H9 (cell line): ENCODE results near the gene KCNIP3. TPM values are rescaled to one million over a fixed set of nuclear protein-coding genes. Genes with fewer than 3 reads are reported as not detected.

Source experiments
- DNase-seq: peaks from one replicate; pipeline ENCODE4 v3.0.0-alpha.2; 2017
- H2AFZ ChIP-seq: one replicate; pipeline ENCODE4 v1.6.1; 2013; ENCODE audit warnings: mild to moderate bottlenecking, low read length, control low read depth, moderate library complexity
- H2AK5ac ChIP-seq: 2 replicates; pipeline ENCODE4 v1.6.1; 2013; ENCODE audit warnings: low read length, control low read depth, mixed read lengths; ENCODE audit not compliant: insufficient read length
- H2BK120ac ChIP-seq: one replicate; pipeline ENCODE4 v1.6.1; 2013; ENCODE audit warnings: low read depth, mild to moderate bottlenecking, low read length, control low read depth, inconsistent platforms; ENCODE audit not compliant: poor library complexity, severe bottlenecking
- H2BK12ac ChIP-seq: 2 replicates; pipeline ENCODE4 v1.6.1; 2013; ENCODE audit warnings: low read length, control low read depth, mixed read lengths, low read depth; ENCODE audit not compliant: insufficient read length
- H2BK15ac ChIP-seq: 2 replicates; pipeline ENCODE4 v1.6.1; 2013; ENCODE audit warnings: low read depth, low read length, control low read depth
- H2BK20ac ChIP-seq: one replicate; pipeline ENCODE4 v1.6.1; 2013; ENCODE audit warnings: low read depth, mild to moderate bottlenecking, low read length, control low read depth, inconsistent platforms; ENCODE audit not compliant: poor library complexity, severe bottlenecking
- H2BK5ac ChIP-seq: 2 replicates; pipeline ENCODE4 v1.6.1; 2013; ENCODE audit warnings: low read length, control low read depth, mixed read lengths; ENCODE audit not compliant: insufficient read length
- H3K14ac ChIP-seq: 2 replicates; pipeline ENCODE4 v1.6.1; 2013; ENCODE audit warnings: low read length, control low read depth; ENCODE audit not compliant: insufficient read depth
- H3K18ac ChIP-seq: 2 replicates; pipeline ENCODE4 v1.6.1; 2013; ENCODE audit warnings: low read depth, mild to moderate bottlenecking, mixed read lengths, low read length, control low read depth; ENCODE audit not compliant: insufficient read length
- H3K23ac ChIP-seq: 2 replicates; pipeline ENCODE4 v1.6.1; 2013; ENCODE audit warnings: low read length, control low read depth, mixed read lengths, low read depth; ENCODE audit not compliant: insufficient read length
- H3K23me2 ChIP-seq: 2 replicates; pipeline ENCODE4 v1.6.1; 2013; ENCODE audit warnings: low read depth, mild to moderate bottlenecking, mixed read lengths, low read length, control low read depth; ENCODE audit not compliant: insufficient read length, poor library complexity, severe bottlenecking
- H3K27ac ChIP-seq: 2 replicates; pipeline ENCODE4 v1.5.1; 2013; ENCODE audit warnings: low read length, control low read depth, mixed read lengths, low read depth; ENCODE audit not compliant: insufficient read length
- H3K27me3 ChIP-seq: 2 replicates; pipeline ENCODE4 v1.6.1; 2013; ENCODE audit warnings: low read length, control low read depth, inconsistent platforms; ENCODE audit not compliant: insufficient read depth
- H3K4ac ChIP-seq: 2 replicates; pipeline ENCODE4 v1.6.1; 2013; ENCODE audit warnings: low read depth, mild to moderate bottlenecking, control low read depth, inconsistent platforms, low read length, moderate library complexity
- H3K4me1 ChIP-seq: 2 replicates; pipeline ENCODE4 v1.6.1; 2013; ENCODE audit warnings: low read length, control low read depth, inconsistent platforms; ENCODE audit not compliant: insufficient read depth
- H3K4me2 ChIP-seq: 2 replicates; pipeline ENCODE4 v1.6.1; 2013; ENCODE audit warnings: low read length, control low read depth, mixed read lengths; ENCODE audit not compliant: insufficient read length, insufficient read depth
- H3K56ac ChIP-seq: 2 replicates; pipeline ENCODE4 v1.6.1; 2013; ENCODE audit warnings: low read depth, mild to moderate bottlenecking, mixed read lengths, low read length, control low read depth; ENCODE audit not compliant: insufficient read length
- H3K79me1 ChIP-seq: 2 replicates; pipeline ENCODE4 v1.6.1; 2013; ENCODE audit warnings: low read depth, mild to moderate bottlenecking, moderate library complexity, low read length, control low read depth, inconsistent platforms; ENCODE audit not compliant: insufficient read depth, poor library complexity, severe bottlenecking
- H3K79me2 ChIP-seq: 2 replicates; pipeline ENCODE4 v1.6.1; 2013; ENCODE audit warnings: low read length, control low read depth, inconsistent platforms; ENCODE audit not compliant: insufficient read depth
- H3K9ac ChIP-seq: 2 replicates; pipeline ENCODE4 v1.6.1; 2013; ENCODE audit warnings: low read length, control low read depth, mixed read lengths; ENCODE audit not compliant: insufficient read length; ENCODE audit errors: extremely low read depth
- H3K9me3 ChIP-seq: one replicate; pipeline ENCODE4 v1.6.1; 2013; ENCODE audit warnings: low read depth, low read length, inconsistent platforms; ENCODE audit not compliant: control insufficient read depth
- H3T11ph ChIP-seq: one replicate; pipeline ENCODE4 v1.6.1; 2013; ENCODE audit warnings: mild to moderate bottlenecking, low read length, control low read depth, inconsistent platforms
- H4K20me1 ChIP-seq: one replicate; pipeline ENCODE4 v1.6.1; 2013; ENCODE audit not compliant: control insufficient read depth, insufficient read length, insufficient read depth
- H4K5ac ChIP-seq: 2 replicates; pipeline ENCODE4 v1.6.1; 2013; ENCODE audit warnings: low read depth, mild to moderate bottlenecking, mixed read lengths, low read length, control low read depth; ENCODE audit not compliant: insufficient read length
- H4K8ac ChIP-seq: replicated peaks from 2 replicates; pipeline ENCODE4 v1.6.1; 2013; ENCODE audit warnings: low read length, control low read depth, mixed read lengths, low read depth; ENCODE audit not compliant: insufficient read length
- H4K91ac ChIP-seq: 2 replicates; pipeline ENCODE4 v1.6.1; 2013; ENCODE audit warnings: low read depth, mild to moderate bottlenecking, moderate library complexity, mixed read lengths, low read length, control low read depth; ENCODE audit not compliant: insufficient read length
- H3K27ac Mint-ChIP-seq, 3 experiments: 2 replicates in 2 of 3; 3 replicates in 1 of 3; pipeline ENCODE4 v1.8.0; 2020 to 2021; ENCODE audit warnings: mixed read lengths in 3 of 3, mild to moderate bottlenecking in 1 of 3, moderate library complexity in 1 of 3
- H3K27me3 Mint-ChIP-seq: 2 replicates; pipeline ENCODE4 v1.8.0; 2021; ENCODE audit warnings: low read depth, mild to moderate bottlenecking, moderate library complexity, mixed read lengths
- H3K36me3 Mint-ChIP-seq, 3 experiments: 2 replicates in 2 of 3; 3 replicates in 1 of 3; pipeline ENCODE4 v1.8.0; 2020 to 2021; ENCODE audit warnings: low read depth in 3 of 3, mixed read lengths in 3 of 3; ENCODE audit not compliant: insufficient read depth in 1 of 3
- H3K4me1 Mint-ChIP-seq, 2 experiments: 2 replicates each; pipeline ENCODE4 v1.8.0; 2020; ENCODE audit warnings: mixed read lengths in 2 of 2
- H3K4me3 Mint-ChIP-seq, 2 experiments: 2 replicates in 1 of 2; 3 replicates in 1 of 2; pipeline ENCODE4 v1.8.0; 2020 to 2021; ENCODE audit warnings: mild to moderate bottlenecking in 2 of 2, mixed read lengths in 2 of 2, moderate library complexity in 1 of 2
- H3K9me3 Mint-ChIP-seq, 2 experiments: 2 replicates in 1 of 2; 3 replicates in 1 of 2; pipeline ENCODE4 v1.8.0; 2020; ENCODE audit warnings: mild to moderate bottlenecking in 2 of 2, mixed read lengths in 2 of 2, moderate library complexity in 1 of 2
- WGBS: extraction: QIAGEN DNeasy Blood & Tissue Kit; methylation state at CpG from one replicate; pipeline ENCODE4 v1.1.7; 2013; ENCODE audit warnings: missing lambda C conversion rate, low lambda C conversion rate, mixed read lengths; ENCODE audit not compliant: insufficient read length; ENCODE audit errors: extremely low coverage; 5-methylcytosine and 5-hydroxymethylcytosine counted together
- total RNA-seq: library from RNA; stranded (reverse); gene quantifications from 2 replicates; pipeline ENCODE4 v1.2.1, GENCODE V29; 2021
- TF ChIP-seq, protein P1 (sequence below): fragments of 200-600 bp; sonication (generic); conservative IDR thresholded peaks from 3 replicates; pipeline ENCODE4 v1.8.0; 2021; ENCODE audit warnings: antibody characterized with exemption, mild to moderate bottlenecking

KCNIP3 gene
- total RNA-seq, 1 experiment from 2014 or later, result 1.5 TPM

- Mint-ChIP-seq H3K9me3 (peaks cover 7 to 14% of the 10 kb centered on the region in 2 experiments; a peak in 4 of 5 replicates), H3K4me3 (no peak overlapping the region), H3K36me3 (no peaks in the 10 kb centered on the region; a peak in 1 of 7 replicates), H3K27ac (no peak overlapping the region), H3K27me3 (peaks cover 39% of the 10 kb centered on the region), H3K4me1 (no peaks in the 10 kb centered on the region)
- Histone ChIP-seq H3K27me3 (no peaks in the 10 kb centered on the region), H3K23me2 (no peaks in the 10 kb centered on the region), H3K9me3 (no peaks in the 10 kb centered on the region), H2AK5ac (no peak overlapping the region), H3T11ph (no peak overlapping the region), H2BK12ac (no peak overlapping the region), H4K8ac (no peak overlapping the region), H2BK15ac (no peak overlapping the region), H3K9ac (no peak overlapping the region), H4K91ac (no peak overlapping the region), H2BK20ac (no peak overlapping the region), H2BK120ac (no peak overlapping the region), H3K4me2 (no peak overlapping the region), H4K5ac (no peak overlapping the region), H2AFZ (no peak overlapping the region), H4K20me1 (no peaks in the 10 kb centered on the region), H3K14ac (no peak overlapping the region), H3K4me1 (no peaks in the 10 kb centered on the region), H3K23ac (no peak overlapping the region), H3K79me2 (no peaks in the 10 kb centered on the region), H3K4ac (no peak overlapping the region), H3K56ac (no peak overlapping the region), H3K18ac (no peak overlapping the region), H2BK5ac (no peak overlapping the region), H3K27ac (no peak overlapping the region), H3K79me1 (no peaks in the 10 kb centered on the region)
- WGBS, result no CpG with 5 or more reads among the region's 12 CpGs
- TF ChIP-seq, protein P1, sequence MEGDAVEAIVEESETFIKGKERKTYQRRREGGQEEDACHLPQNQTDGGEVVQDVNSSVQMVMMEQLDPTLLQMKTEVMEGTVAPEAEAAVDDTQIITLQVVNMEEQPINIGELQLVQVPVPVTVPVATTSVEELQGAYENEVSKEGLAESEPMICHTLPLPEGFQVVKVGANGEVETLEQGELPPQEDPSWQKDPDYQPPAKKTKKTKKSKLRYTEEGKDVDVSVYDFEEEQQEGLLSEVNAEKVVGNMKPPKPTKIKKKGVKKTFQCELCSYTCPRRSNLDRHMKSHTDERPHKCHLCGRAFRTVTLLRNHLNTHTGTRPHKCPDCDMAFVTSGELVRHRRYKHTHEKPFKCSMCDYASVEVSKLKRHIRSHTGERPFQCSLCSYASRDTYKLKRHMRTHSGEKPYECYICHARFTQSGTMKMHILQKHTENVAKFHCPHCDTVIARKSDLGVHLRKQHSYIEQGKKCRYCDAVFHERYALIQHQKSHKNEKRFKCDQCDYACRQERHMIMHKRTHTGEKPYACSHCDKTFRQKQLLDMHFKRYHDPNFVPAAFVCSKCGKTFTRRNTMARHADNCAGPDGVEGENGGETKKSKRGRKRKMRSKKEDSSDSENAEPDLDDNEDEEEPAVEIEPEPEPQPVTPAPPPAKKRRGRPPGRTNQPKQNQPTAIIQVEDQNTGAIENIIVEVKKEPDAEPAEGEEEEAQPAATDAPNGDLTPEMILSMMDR, result no peak
- DNase-seq, result no peak
These were observed 59.9 kb downstream of the KCNIP3 start for GRCh38 chr2:95356821-95357700.
